Measurements from ENCODE around the gene SIL1. TPM values are rescaled to one million over a fixed set of nuclear protein-coding genes. Genes with fewer than 3 reads are reported as not detected.

The SIL1 gene
- total RNA-seq, 1 donor from 2014 or later: 16.1 TPM

- DNase-seq (no peak), ATAC-seq (ENCODE audit: low read depth) (no peak)
- Mint-ChIP-seq H3K9me3 (no peaks in the 10 kb centered on the region), H3K36me3 (ENCODE audit: low read depth) (no peaks in the 10 kb centered on the region), H3K27ac (no peak overlapping the region), H3K4me1 (no peaks in the 10 kb centered on the region), H3K27me3 (no peaks in the 10 kb centered on the region), H3K4me3 (no peak overlapping the region)
- intact Hi-C loops (cut with micrococcal nuclease): no loop called here
- TF ChIP-seq, protein P1, sequence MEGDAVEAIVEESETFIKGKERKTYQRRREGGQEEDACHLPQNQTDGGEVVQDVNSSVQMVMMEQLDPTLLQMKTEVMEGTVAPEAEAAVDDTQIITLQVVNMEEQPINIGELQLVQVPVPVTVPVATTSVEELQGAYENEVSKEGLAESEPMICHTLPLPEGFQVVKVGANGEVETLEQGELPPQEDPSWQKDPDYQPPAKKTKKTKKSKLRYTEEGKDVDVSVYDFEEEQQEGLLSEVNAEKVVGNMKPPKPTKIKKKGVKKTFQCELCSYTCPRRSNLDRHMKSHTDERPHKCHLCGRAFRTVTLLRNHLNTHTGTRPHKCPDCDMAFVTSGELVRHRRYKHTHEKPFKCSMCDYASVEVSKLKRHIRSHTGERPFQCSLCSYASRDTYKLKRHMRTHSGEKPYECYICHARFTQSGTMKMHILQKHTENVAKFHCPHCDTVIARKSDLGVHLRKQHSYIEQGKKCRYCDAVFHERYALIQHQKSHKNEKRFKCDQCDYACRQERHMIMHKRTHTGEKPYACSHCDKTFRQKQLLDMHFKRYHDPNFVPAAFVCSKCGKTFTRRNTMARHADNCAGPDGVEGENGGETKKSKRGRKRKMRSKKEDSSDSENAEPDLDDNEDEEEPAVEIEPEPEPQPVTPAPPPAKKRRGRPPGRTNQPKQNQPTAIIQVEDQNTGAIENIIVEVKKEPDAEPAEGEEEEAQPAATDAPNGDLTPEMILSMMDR (IDR thresholded peaks at IDR 0.05): no peak
- ChIA-PET CTCF (no interaction called here), POLR2A (interaction anchor here (0.6 kb wide), 1 partner anchor 89 kb away, joined by 3 read pairs; no protein-coding TSS in a partner anchor)
These were observed 218.4 kb downstream of the SIL1 start for GRCh38 chr5:138979684-138980280.

DNA sequence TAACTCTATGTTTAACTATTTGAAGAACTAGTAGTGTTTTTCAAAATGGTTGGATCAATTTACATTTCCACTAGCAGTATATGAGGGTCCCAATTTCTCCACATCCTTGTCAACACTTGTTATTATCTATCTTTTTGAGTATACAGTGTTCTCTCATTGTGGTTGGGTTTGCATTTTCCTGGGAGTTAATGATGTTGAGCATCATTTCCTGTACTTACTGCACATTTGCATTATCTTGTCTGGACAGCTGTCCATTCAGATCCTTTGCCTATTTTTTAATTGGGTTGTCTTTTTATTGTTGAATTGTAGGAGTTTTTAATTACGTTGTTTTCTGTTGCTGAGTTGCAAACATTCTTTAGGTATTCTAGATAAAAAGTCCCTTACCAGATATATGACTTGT, 219.6 kb downstream of the SIL1 start:
- intact Hi-C loops (cut with micrococcal nuclease): no loop called here
- DNase-seq: no peak
- TF ChIP-seq, protein P1 (IDR thresholded peaks at IDR 0.05): no peak
- CTCF ChIA-PET: no interaction called here
- POLR2A ChIA-PET: interaction anchor here (0.6 kb wide), 1 partner anchor 52 kb away, joined by 4 read pairs; no protein-coding TSS in a partner anchor
- H3K4me1 Mint-ChIP-seq: no peaks in the 10 kb centered on the region
- H3K9me3 Mint-ChIP-seq: no peaks in the 10 kb centered on the region
- no peaks in the 10 kb centered on the region for H3K27me3 Mint-ChIP-seq
- H3K36me3 Mint-ChIP-seq (ENCODE audit: low read depth): no peaks in the 10 kb centered on the region
- ATAC-seq (ENCODE audit: low read depth): no peak
- H3K4me3 Mint-ChIP-seq: no peak overlapping the region
- H3K27ac Mint-ChIP-seq: no peak overlapping the region

DNA sequence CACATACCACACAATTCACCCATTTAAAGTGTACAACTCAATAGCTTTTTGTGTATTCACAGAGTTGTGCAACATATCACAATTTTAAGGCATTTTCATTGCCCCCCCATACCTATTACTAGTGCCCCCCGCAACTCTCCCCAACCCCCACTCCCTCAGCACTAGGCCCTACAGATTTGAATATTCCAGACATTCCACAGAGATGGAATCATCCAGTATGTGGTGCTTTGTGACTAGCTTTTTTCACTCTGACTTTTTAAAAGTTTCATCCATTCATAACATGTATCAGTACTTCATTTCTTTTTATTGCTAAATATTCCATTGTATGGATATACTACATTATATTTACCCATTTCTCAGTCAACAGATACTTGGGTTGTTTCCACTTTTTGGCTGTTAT, 220.1 kb downstream of the SIL1 start:
- ATAC-seq (ENCODE audit: low read depth) (no peak), DNase-seq (no peak)
- POLR2A ChIA-PET: no interaction called here
- H3K4me3 Mint-ChIP-seq: no peak overlapping the region
- H3K27ac Mint-ChIP-seq: no peak overlapping the region
- intact Hi-C loops (cut with micrococcal nuclease): no loop called here
- no peaks in the 10 kb centered on the region for H3K36me3 Mint-ChIP-seq (ENCODE audit: low read depth)
- CTCF ChIA-PET: no interaction called here
- TF ChIP-seq, protein P1 (IDR thresholded peaks at IDR 0.05): no peak
- no peaks in the 10 kb centered on the region for H3K9me3 Mint-ChIP-seq
- H3K4me1 Mint-ChIP-seq: no peaks in the 10 kb centered on the region
- H3K27me3 Mint-ChIP-seq: no peaks in the 10 kb centered on the region

DNA sequence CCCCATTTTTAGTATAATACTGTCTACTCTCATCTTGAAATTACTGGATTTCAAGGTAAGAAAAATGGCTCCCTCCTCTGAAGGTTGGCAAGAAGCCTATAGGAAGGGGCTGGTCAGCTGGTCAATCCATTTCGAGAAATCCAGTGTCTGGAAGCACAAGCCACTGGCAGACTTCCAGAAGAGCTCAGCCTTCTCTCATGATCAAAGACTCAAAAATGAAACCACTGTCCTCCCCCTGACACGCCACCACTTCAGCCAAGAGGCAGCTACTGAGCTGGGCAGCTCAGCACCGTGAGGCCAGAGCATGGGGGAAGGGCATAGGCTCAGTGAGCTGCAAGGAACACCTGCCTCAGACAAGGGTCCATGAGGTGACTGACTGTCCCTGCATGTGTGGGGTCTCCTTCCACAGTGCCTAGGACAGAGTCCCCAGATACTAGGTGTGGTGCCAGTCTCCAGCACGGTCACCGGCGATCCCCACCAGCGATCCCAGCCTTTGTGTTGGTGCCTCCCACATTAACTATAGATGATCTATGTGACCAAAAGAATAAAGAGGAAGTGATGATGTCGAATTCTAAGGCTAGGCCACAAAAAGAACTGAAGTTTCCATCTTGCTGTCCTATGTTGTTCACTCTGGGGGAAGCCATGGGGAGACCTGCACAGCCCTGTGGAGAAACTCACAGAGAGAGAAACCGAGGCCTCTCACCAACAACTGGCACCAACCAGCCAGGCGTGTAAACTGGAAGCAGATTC, 222.9 kb downstream of the SIL1 start:
- ChIA-PET POLR2A (no interaction called here), CTCF (no interaction called here)
- TF ChIP-seq, protein P1 (IDR thresholded peaks at IDR 0.05): no peak
- no peak for ATAC-seq (ENCODE audit: low read depth)
- Mint-ChIP-seq H3K27ac (no peak overlapping the region), H3K27me3 (no peaks in the 10 kb centered on the region), H3K4me3 (no peak overlapping the region), H3K9me3 (no peaks in the 10 kb centered on the region), H3K4me1 (no peaks in the 10 kb centered on the region), H3K36me3 (ENCODE audit: low read depth) (no peaks in the 10 kb centered on the region)
- DNase-seq: no peak
- intact Hi-C loops (cut with micrococcal nuclease): no loop called here

DNA sequence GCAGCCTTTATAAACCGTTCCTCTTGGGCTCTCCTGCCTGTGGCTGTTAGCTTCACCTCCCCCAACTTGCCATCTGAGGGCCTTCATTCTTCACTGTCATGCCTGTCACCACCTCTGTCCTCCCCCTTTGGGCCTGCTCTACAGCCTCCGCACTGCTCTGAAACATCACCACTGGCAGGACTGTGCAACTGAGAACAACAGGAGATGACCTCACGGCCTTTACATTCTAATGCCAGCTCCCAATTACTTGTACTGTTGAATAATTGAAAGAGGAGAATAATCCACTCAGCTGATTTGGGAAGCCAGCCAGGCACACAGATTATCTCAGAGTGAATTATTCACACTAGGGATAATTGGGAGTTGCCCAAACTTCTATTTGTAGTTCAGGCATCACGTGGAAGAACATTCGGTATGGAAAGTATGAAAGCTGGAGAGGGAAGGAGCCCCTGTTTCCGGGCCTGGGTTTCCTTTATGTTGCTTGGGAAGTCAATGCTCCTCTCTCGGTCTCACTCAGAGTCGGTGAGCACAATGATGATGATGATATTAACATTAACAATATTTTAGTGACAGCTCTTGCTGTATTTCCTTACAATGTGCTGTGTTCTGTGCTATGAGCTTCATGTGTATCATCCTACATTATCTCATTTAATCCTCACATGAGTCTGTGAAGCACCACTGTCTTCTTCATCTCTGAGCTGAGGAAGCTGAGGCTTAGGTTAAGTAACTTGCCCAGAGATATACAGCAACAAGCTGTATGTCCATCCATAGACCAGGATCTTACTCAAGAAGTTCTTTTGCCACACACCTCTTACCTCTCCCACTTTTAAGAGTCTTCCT, 223.7 kb downstream of the SIL1 start:
- ChIA-PET POLR2A (no interaction called here), CTCF (no interaction called here)
- Mint-ChIP-seq H3K9me3 (no peaks in the 10 kb centered on the region), H3K36me3 (ENCODE audit: low read depth) (no peaks in the 10 kb centered on the region), H3K4me3 (no peak overlapping the region), H3K4me1 (no peaks in the 10 kb centered on the region), H3K27ac (no peak overlapping the region), H3K27me3 (no peaks in the 10 kb centered on the region)
- intact Hi-C loops (cut with micrococcal nuclease): no loop called here
- ATAC-seq (ENCODE audit: low read depth): no peak
- TF ChIP-seq, protein P1 (IDR thresholded peaks at IDR 0.05): no peak
- DNase-seq: no peak
